ENCODE results near the gene RIT1.

RIT1 gene

GRCh38 chr1:155859881-155860871 lies 51.0 kb downstream of the RIT1 start:
- H3K4me3 ChIP-seq (replicated peaks; ENCODE audit: insufficient read depth, low read length) = peak overlapping the region; percentile 55
- peak overlapping the region; percentile 26; the same call in 1 of the 2 replicates for H3K27ac ChIP-seq (replicated peaks)
- DNase-seq (ENCODE audit: low read depth in 1 of 2, low spot score in 1 of 2) = peak; percentile 42 to 47
- no peaks in the 10 kb centered on the region for H3K27me3 ChIP-seq (ENCODE audit: insufficient read depth, poor library complexity, severe bottlenecking)
- TF ChIP-seq POLR2AphosphoS5 (IDR thresholded peaks at IDR 0.05; ENCODE audit: low read depth) (no peak), SPI1 (IDR thresholded peaks at IDR 0.05; ENCODE audit: borderline replicate concordance, low read depth) (no peak), GABPA (IDR thresholded peaks at IDR 0.05; ENCODE audit: low read depth) (no peak)
- TF ChIP-seq, protein P1, sequence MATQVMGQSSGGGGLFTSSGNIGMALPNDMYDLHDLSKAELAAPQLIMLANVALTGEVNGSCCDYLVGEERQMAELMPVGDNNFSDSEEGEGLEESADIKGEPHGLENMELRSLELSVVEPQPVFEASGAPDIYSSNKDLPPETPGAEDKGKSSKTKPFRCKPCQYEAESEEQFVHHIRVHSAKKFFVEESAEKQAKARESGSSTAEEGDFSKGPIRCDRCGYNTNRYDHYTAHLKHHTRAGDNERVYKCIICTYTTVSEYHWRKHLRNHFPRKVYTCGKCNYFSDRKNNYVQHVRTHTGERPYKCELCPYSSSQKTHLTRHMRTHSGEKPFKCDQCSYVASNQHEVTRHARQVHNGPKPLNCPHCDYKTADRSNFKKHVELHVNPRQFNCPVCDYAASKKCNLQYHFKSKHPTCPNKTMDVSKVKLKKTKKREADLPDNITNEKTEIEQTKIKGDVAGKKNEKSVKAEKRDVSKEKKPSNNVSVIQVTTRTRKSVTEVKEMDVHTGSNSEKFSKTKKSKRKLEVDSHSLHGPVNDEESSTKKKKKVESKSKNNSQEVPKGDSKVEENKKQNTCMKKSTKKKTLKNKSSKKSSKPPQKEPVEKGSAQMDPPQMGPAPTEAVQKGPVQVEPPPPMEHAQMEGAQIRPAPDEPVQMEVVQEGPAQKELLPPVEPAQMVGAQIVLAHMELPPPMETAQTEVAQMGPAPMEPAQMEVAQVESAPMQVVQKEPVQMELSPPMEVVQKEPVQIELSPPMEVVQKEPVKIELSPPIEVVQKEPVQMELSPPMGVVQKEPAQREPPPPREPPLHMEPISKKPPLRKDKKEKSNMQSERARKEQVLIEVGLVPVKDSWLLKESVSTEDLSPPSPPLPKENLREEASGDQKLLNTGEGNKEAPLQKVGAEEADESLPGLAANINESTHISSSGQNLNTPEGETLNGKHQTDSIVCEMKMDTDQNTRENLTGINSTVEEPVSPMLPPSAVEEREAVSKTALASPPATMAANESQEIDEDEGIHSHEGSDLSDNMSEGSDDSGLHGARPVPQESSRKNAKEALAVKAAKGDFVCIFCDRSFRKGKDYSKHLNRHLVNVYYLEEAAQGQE (IDR thresholded peaks at IDR 0.05; ENCODE audit: insufficient replicate concordance, low read depth) = no peak
- TF ChIP-seq, protein P2, sequence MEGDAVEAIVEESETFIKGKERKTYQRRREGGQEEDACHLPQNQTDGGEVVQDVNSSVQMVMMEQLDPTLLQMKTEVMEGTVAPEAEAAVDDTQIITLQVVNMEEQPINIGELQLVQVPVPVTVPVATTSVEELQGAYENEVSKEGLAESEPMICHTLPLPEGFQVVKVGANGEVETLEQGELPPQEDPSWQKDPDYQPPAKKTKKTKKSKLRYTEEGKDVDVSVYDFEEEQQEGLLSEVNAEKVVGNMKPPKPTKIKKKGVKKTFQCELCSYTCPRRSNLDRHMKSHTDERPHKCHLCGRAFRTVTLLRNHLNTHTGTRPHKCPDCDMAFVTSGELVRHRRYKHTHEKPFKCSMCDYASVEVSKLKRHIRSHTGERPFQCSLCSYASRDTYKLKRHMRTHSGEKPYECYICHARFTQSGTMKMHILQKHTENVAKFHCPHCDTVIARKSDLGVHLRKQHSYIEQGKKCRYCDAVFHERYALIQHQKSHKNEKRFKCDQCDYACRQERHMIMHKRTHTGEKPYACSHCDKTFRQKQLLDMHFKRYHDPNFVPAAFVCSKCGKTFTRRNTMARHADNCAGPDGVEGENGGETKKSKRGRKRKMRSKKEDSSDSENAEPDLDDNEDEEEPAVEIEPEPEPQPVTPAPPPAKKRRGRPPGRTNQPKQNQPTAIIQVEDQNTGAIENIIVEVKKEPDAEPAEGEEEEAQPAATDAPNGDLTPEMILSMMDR (IDR thresholded peaks at IDR 0.05; ENCODE audit: insufficient read depth, low read length) = no peak

GRCh38 chr1:155859234-155859829 lies 51.8 kb downstream of the RIT1 start, which contains the start of gene SYT11:
SYT11 (plus strand) TSS chr1:155859567; CDS start chr1:155859762, 195 bp downstream.
- Histone ChIP-seq H3K27ac (replicated peaks) (peak within 1 kb of the TSS; percentile 73), H3K4me3 (replicated peaks; ENCODE audit: insufficient read depth, low read length) (peak within 1 kb of the TSS; percentile 55), H3K27me3 (ENCODE audit: insufficient read depth, poor library complexity, severe bottlenecking) (no peaks in the 10 kb centered on the region)
- DNase-seq (ENCODE audit: low read depth in 1 of 2, low spot score in 1 of 2) = peak; percentile 96 to 98
- TF ChIP-seq SPI1 (IDR thresholded peaks at IDR 0.05; ENCODE audit: borderline replicate concordance, low read depth) = peak; percentile 87; the same call in 1 of the 2 replicates
- TF ChIP-seq, protein P2 (IDR thresholded peaks at IDR 0.05; ENCODE audit: insufficient read depth, low read length) = no peak
- TF ChIP-seq GABPA (IDR thresholded peaks at IDR 0.05; ENCODE audit: low read depth) = no peak

DNA sequence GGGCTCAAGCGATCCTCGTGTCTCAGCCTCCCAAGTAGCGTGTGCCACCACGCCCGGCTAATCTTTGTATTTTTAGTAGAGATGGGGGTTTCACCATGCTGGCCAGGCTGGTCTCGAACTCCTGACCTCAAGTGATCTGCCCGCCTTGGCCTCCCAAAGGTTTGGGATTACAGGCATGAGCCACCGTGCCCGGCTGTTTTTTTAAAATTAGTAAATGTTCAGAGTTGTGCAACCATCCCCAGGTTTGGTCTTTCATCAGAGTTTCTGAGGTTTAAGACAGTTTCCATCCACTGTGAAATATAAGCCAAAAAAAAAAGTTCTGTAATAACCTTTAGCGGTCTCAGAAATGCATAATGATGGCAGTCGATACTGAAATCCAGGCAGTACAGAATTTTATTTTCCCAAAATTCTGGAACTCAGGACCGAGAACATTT lies 52.3 kb downstream of the RIT1 start:
- peak overlapping the region; percentile 73 for H3K27ac ChIP-seq (replicated peaks)
- peak; percentile 82 for DNase-seq (ENCODE audit: low read depth in 1 of 2, low spot score in 1 of 2)
- TF ChIP-seq POLR2AphosphoS5 (IDR thresholded peaks at IDR 0.05; ENCODE audit: low read depth) (no peak), SPI1 (IDR thresholded peaks at IDR 0.05; ENCODE audit: borderline replicate concordance, low read depth) (no peak), GABPA (IDR thresholded peaks at IDR 0.05; ENCODE audit: low read depth) (no peak)
- TF ChIP-seq, protein P1 (IDR thresholded peaks at IDR 0.05; ENCODE audit: insufficient replicate concordance, low read depth) = no peak
- TF ChIP-seq, protein P2 (IDR thresholded peaks at IDR 0.05; ENCODE audit: insufficient read depth, low read length) = no peak
- no peaks in the 10 kb centered on the region for H3K27me3 ChIP-seq (ENCODE audit: insufficient read depth, poor library complexity, severe bottlenecking)
- H3K4me3 ChIP-seq (replicated peaks; ENCODE audit: insufficient read depth, low read length) = peak overlapping the region; percentile 45
